Measurements from ENCODE around the gene CNTFR.

The CNTFR gene

DNA sequence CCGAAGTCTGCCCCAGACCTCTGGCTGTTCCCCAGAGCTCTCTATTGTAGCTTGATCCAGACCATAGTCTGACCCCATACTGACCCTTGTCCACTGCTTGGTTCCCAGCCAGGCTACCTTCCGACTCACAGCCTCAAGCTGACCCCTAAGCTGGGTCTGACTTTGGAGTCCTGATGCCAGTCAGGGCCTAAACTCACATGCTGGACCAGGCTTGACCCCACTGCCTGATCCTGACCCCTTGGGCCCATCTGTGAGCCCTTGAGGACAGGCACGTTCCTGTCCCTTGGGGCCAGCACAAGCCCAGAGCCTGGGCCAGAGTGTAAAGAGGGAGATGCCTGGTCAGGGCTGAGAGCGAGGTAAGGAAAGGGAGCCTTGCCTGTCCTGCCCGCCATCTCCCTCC, 34.0 kb downstream of the CNTFR start:
- H3K4me1 ChIP-seq = no peaks in the 10 kb centered on the region
- H3K9me3 ChIP-seq = no peaks in the 10 kb centered on the region
- in situ Hi-C loops (cut with MboI; ENCODE audit: low sequenced_read_pairs) = no loop called here
- H3K27me3 ChIP-seq (ENCODE audit: low read depth) = no peaks in the 10 kb centered on the region
- no peak for DNase-seq (ENCODE audit: low spot score in 2 of 2)
- no peaks in the 10 kb centered on the region for H3K36me3 ChIP-seq (replicated peaks)
- no peak overlapping the region for H3K4me3 ChIP-seq

DNA sequence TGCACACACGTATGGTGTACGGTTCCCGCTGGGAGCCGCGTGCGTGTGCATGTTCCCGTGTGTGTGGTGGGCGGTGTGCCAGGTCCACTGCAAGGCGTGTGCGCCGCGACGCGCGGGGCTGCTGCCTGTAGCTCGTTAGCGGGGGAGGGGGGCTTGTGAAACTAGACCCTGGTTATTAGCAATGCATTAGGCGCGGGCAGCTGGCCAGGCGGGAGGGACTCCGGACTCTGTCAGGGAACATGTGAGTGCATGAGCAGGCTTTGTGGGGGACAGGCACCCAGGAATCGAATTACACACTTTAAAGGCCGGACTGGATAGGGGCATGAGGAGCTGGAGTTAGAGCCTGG, 34.5 kb downstream of the CNTFR start:
- in situ Hi-C loops (cut with MboI; ENCODE audit: low sequenced_read_pairs) = no loop called here
- Histone ChIP-seq H3K27me3 (ENCODE audit: low read depth) (no peaks in the 10 kb centered on the region), H3K4me1 (no peaks in the 10 kb centered on the region), H3K9me3 (no peaks in the 10 kb centered on the region), H3K4me3 (no peak overlapping the region), H3K36me3 (replicated peaks) (no peaks in the 10 kb centered on the region)
- DNase-seq (ENCODE audit: low spot score in 2 of 2) = no peak

DNA sequence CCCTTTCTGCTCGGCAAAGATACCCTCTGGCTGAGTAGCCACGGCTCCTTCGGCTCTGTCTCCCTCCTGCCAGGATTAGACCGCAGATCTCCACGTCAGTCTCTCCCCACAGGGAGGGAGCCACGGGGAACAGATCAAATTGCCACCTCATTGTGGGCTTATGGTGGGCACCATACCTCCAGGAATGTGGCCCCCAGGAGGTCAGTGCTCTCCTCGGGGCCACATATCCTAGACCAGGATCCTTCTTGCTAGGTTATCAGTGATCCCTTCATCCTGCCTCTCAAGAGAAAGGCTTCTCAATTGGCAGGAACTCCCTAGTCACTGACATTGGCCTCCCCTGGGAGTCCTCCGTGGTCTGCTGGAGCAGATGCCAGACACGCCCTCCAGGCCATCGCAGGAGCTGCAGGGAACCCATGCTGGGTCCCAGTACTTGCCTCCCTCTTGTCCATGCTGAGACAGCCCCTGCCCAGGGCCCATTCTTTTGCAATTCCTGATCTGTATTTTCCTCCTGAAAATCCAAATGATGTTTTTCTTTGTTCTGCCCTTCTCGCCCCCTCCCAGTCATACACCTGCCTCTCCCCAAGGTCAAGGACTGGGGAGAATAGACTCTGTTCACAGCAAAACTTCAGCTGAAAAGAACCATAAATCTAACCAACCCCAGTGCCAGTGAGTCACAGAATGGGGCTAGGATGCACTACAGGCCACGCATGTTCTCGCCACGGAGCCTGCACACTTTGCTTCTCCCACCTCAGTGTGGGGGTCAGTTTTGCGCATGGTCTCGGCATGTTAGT, 35.1 kb downstream of the CNTFR start:
- in situ Hi-C loops (cut with MboI; ENCODE audit: low sequenced_read_pairs) = no loop called here

DNA sequence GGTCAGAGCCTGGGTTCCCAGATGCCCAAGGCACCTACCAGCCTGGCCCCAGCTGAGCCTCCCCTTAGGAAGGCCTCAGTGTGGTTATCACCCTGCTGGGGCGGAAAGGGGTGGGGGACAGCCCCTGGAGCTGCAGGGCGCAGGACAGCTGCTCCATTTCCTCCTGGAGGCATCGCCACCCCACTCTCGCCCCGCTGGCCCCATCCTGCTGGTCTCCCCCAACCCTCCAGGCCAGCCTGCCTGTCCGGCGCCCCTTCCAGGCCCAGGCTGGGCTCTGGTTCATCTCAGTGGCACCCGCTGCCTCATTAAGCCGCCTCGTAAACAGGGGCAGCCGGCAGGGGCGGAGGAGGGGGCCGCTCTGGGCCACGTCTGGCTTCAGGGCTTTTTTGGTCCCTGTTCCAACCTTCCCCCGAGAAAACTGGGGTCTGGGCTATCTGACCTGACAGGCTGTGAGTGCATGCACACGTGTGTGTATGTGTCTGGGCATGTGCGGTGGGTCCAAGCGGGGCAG, 36.0 kb downstream of the CNTFR start:
- no peaks in the 10 kb centered on the region for H3K27me3 ChIP-seq (ENCODE audit: low read depth)
- no peaks in the 10 kb centered on the region for H3K4me1 ChIP-seq
- in situ Hi-C loops (cut with MboI; ENCODE audit: low sequenced_read_pairs) = no loop called here
- H3K36me3 ChIP-seq (replicated peaks) = no peaks in the 10 kb centered on the region
- H3K4me3 ChIP-seq = no peak overlapping the region
- H3K9me3 ChIP-seq = no peaks in the 10 kb centered on the region
- no peak for DNase-seq (ENCODE audit: low spot score in 2 of 2)

More for the DNA sequence above, 35.1 kb downstream of the CNTFR start:
- Histone ChIP-seq H3K9me3 (no peaks in the 10 kb centered on the region), H3K4me1 (no peaks in the 10 kb centered on the region), H3K27me3 (ENCODE audit: low read depth) (no peaks in the 10 kb centered on the region), H3K36me3 (replicated peaks) (no peaks in the 10 kb centered on the region), H3K4me3 (no peak overlapping the region)
- peak in 1 of 2 experiments; percentile 65 for DNase-seq (ENCODE audit: low spot score in 2 of 2)

DNA sequence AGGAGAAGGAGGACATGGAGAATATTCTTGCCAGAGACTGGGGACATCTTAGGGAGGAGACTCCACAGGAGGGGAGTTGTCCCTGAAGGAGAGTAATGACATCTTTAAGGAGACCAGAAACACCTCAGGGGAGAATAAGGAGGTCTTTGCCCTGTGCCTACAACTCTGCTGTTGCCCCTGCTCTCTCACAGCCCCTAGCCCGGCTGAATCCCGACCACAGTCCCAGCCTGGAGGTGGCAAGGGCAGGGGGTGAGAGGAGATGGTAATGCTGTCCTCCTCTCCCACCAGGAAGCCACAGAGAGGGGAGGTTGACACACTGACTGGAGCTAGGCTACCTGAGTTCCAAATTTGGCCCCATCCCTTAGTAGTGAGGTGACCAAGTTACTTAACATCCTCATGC, 36.5 kb downstream of the CNTFR start:
- Histone ChIP-seq H3K4me3 (no peak overlapping the region), H3K36me3 (replicated peaks) (no peaks in the 10 kb centered on the region), H3K4me1 (no peaks in the 10 kb centered on the region), H3K9me3 (no peaks in the 10 kb centered on the region), H3K27me3 (ENCODE audit: low read depth) (no peaks in the 10 kb centered on the region)
- DNase-seq (ENCODE audit: low spot score in 2 of 2) = no peak
- in situ Hi-C loops (cut with MboI; ENCODE audit: low sequenced_read_pairs) = no loop called here

DNA sequence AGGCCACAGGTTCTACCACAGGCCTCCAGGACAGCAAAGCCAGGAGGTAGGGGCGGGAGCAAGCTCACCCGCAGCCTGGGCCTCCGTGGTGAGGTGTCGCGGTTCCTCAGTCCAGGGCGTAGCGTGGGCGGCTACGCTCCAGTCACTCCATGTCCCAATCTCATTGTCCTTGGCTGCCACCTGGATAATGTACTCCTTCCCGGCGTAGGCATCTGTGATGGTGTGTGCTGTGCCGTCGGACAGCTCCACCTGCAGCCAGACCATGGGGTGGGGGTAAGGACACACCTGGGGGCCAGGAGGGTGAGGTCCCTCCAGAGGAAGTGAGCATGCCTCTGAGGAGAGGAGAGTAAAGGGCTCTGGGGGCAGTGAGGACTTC, 36.9 kb downstream of the CNTFR start:
- Histone ChIP-seq H3K4me1 (no peaks in the 10 kb centered on the region), H3K4me3 (no peak overlapping the region), H3K9me3 (no peaks in the 10 kb centered on the region), H3K27me3 (ENCODE audit: low read depth) (no peaks in the 10 kb centered on the region), H3K36me3 (replicated peaks) (no peaks in the 10 kb centered on the region)
- in situ Hi-C loops (cut with MboI; ENCODE audit: low sequenced_read_pairs) = no loop called here
- DNase-seq (ENCODE audit: low spot score in 2 of 2) = no peak

DNA sequence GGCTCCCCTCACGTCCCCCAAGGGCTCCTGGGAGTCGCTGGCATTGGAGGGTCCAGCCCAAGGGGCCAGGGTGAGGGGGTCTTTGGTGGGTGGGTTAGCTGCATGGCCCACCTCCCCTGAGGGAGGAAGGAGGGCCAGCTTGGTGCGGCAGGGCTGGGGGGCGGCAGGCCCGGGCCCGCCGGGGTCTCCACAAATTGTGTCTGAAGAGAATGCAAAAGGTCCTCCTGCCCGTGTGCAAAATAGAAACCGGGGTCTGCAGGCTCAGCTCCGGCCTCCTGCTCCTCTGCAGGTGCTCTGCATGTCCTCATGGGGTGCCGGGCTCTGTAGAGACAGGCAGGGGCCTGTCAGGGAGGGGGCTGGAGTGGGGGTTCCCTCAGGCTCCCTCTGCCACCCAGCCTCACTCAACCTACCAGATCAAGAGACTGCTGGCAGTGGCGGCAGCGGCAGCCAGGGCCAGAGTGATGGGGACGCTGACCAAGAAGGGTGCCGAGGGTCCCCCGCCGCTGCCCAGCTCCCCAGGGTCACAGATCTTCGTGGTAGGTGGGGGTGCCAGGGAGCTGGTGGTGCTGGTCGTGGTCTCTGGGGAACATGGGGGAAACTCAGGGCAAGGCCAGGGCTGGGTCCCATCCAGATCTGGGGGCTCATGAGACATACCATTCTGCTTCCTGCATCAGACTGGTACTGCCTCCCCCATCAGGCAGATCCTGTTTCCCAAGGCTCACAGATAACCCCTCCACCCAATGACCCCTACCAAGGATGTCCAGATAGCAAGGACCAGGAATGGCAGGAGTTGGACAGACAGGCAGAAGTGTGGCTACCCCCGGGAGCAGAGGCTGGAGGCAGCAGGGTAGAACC, 37.5 kb downstream of the CNTFR start:
- Histone ChIP-seq H3K4me3 (no peak overlapping the region), H3K36me3 (replicated peaks) (no peaks in the 10 kb centered on the region), H3K4me1 (no peaks in the 10 kb centered on the region), H3K9me3 (no peaks in the 10 kb centered on the region), H3K27me3 (ENCODE audit: low read depth) (no peaks in the 10 kb centered on the region)
- in situ Hi-C loops (cut with MboI; ENCODE audit: low sequenced_read_pairs) = no loop called here
- no peak for DNase-seq (ENCODE audit: low spot score in 2 of 2)

DNA sequence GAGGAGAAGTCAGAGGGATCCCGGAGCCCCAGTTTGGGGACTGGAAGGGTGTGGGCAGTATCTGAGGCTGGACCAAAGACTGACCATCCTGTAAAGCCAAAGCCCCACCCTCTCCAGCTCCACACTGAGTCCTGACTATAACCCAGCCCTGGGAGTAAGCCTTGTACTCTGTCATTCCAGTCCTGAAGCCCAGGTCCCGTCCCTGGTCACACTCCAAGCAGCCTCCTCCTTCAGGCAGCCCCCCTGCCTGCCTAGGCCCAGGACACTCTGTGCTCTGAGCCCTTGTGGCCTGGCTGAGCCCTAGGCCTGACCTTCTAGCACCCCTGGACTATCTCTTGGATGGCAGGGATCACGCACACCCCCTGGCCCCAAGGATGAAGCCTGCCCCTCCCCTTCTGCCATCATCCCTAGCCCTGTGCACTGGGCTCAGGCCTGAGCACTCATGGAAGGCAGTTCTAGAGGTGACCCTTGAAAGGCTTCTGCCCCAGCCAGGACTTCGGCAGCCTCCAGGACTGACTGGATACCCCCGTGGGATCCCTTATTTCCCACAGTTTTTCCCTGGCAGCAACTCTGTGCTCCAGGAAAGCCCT, 38.7 kb downstream of the CNTFR start:
- no peaks in the 10 kb centered on the region for H3K9me3 ChIP-seq
- H3K36me3 ChIP-seq (replicated peaks) = no peaks in the 10 kb centered on the region
- no peak overlapping the region for H3K4me3 ChIP-seq
- DNase-seq (ENCODE audit: low spot score in 2 of 2) = no peak
- no peaks in the 10 kb centered on the region for H3K27me3 ChIP-seq (ENCODE audit: low read depth)
- in situ Hi-C loops (cut with MboI; ENCODE audit: low sequenced_read_pairs) = no loop called here
- H3K4me1 ChIP-seq = no peaks in the 10 kb centered on the region

DNA sequence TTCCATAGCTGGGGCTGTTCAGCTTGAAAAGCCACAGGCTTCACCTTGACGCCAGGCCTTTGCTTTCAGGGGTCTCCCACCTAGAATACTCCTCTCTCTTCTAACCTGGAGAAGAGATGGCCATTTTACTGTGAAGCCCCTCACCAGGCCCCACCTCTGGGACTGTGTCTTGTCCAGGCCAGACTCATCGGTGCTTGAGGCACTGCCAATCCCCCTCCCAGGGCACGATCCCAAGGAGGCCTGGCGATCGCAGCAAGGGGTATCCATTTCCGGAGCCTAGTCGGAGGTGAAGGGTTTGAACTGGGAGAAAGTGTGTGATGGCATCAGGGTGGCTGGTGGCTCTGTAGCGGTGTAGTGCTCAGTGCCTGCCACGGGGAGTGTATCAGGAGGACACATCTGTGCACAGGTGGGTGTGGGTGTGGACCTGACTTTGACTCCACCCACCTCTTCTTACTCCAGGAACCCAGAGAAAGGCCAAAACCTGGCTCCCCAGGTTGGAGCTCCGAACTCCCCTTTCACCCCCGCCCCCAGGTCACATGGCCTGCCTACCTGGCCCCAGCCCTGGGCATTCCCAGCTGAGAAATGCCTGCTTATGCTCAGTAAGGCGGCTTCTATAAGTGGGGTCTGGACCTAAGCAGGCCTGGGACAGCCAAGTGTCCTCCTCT, 39.4 kb downstream of the CNTFR start:
- Histone ChIP-seq H3K4me3 (no peak overlapping the region), H3K4me1 (no peaks in the 10 kb centered on the region), H3K27me3 (ENCODE audit: low read depth) (no peaks in the 10 kb centered on the region), H3K36me3 (replicated peaks) (no peaks in the 10 kb centered on the region), H3K9me3 (no peaks in the 10 kb centered on the region)
- in situ Hi-C loops (cut with MboI; ENCODE audit: low sequenced_read_pairs) = no loop called here
- peak in 1 of 2 experiments; percentile 7 for DNase-seq (ENCODE audit: low spot score in 2 of 2)

DNA sequence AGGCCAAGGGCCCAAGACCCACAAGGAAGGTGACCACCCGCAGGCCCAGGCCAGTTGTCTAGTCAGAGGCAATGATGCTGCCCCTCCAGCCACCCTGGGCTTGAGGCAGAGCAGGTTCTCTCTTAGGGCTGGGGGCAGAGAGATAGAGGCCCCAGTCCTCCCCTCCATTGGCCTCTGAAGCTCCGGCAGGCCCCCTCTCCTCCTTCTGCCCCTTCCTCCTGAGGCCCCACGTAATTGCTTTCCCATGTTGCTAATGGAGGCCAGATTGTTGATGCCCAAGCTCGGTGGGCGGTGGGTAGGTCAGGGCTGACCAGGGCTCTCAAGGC, 40.2 kb downstream of the CNTFR start:
- no peaks in the 10 kb centered on the region for H3K4me1 ChIP-seq
- no peaks in the 10 kb centered on the region for H3K27me3 ChIP-seq (ENCODE audit: low read depth)
- no peak overlapping the region for H3K4me3 ChIP-seq
- H3K36me3 ChIP-seq (replicated peaks) = no peaks in the 10 kb centered on the region
- no peaks in the 10 kb centered on the region for H3K9me3 ChIP-seq
- DNase-seq (ENCODE audit: low spot score in 2 of 2) = no peak
- in situ Hi-C loops (cut with MboI; ENCODE audit: low sequenced_read_pairs) = no loop called here

DNA sequence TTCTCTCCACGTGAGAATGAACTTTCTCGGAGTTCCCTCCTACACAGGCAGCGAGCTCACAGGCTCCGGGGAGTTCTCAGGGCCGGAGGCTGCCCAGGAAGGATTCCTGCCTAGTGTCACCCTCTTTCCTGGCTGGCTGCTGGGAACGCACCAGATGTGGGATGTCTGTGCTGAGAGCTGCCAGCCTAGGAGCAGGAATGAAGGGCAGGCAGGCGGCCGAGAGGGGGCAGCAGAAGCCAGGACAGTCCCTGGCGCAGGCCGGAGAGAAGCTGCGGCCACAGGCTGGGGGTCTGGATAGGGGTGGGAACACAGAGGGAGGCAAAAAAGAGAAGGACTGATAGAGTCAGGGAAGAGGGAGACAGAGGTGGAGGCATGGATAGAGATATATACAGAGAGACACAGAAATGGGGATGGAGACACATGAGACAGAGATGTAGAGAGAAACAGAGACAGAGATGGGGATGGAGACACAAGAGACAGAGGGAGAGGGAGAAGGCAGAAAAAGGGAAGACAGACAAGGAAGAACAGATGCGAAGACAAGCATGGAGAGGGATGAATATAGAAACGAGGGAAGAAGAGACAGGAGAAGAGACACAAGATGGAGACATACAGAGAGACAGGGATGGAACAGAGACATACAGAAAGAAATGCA, 41.4 kb downstream of the CNTFR start:
- Histone ChIP-seq H3K27me3 (ENCODE audit: low read depth) (no peaks in the 10 kb centered on the region), H3K9me3 (no peaks in the 10 kb centered on the region), H3K4me1 (no peaks in the 10 kb centered on the region), H3K4me3 (no peak overlapping the region), H3K36me3 (replicated peaks) (no peaks in the 10 kb centered on the region)
- in situ Hi-C loops (cut with MboI; ENCODE audit: low sequenced_read_pairs) = no loop called here
- peak; percentile 49 to 80 for DNase-seq (ENCODE audit: low spot score in 2 of 2)

DNA sequence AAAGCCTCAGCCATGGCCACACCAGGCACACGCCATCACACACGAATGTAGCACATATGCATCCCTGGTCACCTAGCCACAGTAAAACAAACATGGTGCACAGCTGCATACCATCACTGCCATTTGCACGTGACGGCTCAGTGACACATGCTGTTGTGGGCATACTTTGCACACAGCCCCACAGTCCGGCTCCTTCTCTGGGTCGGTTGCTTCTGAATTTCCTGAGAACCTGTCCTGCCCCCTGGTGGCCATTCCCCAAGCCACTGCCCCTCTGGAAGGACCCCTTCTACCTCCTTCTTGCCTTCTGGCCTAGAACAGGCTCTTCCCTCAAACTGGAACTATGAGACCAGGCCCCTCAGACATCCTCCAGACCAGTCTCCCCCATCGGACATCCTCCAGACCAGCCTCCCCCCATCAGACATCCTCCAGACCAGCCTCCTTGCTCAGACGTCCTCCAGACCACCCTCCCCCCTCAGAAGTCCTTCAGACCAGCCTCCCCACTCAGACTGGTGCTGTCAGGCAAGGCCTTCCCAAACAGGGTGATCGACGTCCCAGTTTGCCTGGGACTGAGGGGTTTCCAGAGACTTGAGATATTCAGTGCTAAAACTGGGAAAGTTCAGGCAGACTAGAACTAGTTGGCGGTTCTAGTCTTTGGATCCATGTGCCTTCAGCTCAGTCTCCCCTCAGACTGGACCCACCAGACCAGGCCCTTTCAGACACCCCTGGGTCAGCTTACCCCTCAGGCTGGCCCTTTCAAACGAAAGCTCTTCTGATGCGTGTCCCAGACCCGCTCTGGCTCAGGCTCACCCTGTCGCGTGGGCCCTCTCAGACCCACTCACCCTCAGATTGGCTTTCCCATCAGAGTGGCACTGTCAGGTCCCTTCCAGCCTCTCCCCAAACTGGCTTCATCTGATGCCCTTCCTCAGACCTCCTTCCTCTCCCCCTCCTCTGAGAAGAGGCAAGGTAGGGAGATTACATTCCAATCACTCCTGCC, 42.4 kb downstream of the CNTFR start:
- peak; percentile 59 to 87 for DNase-seq (ENCODE audit: low spot score in 2 of 2)
- no peaks in the 10 kb centered on the region for H3K36me3 ChIP-seq (replicated peaks)
- H3K27me3 ChIP-seq (ENCODE audit: low read depth) = no peaks in the 10 kb centered on the region

More for the DNA sequence above, 42.4 kb downstream of the CNTFR start:
- Histone ChIP-seq H3K4me3 (no peak overlapping the region), H3K9me3 (no peaks in the 10 kb centered on the region), H3K4me1 (no peaks in the 10 kb centered on the region)
- in situ Hi-C loops (cut with MboI; ENCODE audit: low sequenced_read_pairs) = no loop called here
